ENCODE measurements around the gene KRTAP10-4.
"Not testable (repeated sequence)": the region's sequence is repeated elsewhere in the genome, so short reads cannot be mapped to it uniquely, and the experiment has no call there.

Gene KRTAP10-4, protein sequence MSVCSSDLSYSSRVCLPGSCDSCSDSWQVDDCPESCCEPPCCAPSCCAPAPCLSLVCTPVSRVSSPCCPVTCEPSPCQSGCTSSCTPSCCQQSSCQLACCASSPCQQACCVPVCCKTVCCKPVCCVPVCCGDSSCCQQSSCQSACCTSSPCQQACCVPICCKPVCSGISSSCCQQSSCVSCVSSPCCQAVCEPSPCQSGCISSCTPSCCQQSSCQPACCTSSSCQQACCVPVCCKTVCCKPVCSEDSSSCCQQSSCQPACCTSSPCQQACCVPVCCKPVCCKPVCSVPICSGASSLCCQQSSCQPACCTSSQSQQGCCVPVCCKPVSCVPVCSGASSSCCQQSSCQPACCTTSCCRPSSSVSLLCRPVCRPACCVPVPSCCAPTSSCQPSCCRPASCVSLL

DNA sequence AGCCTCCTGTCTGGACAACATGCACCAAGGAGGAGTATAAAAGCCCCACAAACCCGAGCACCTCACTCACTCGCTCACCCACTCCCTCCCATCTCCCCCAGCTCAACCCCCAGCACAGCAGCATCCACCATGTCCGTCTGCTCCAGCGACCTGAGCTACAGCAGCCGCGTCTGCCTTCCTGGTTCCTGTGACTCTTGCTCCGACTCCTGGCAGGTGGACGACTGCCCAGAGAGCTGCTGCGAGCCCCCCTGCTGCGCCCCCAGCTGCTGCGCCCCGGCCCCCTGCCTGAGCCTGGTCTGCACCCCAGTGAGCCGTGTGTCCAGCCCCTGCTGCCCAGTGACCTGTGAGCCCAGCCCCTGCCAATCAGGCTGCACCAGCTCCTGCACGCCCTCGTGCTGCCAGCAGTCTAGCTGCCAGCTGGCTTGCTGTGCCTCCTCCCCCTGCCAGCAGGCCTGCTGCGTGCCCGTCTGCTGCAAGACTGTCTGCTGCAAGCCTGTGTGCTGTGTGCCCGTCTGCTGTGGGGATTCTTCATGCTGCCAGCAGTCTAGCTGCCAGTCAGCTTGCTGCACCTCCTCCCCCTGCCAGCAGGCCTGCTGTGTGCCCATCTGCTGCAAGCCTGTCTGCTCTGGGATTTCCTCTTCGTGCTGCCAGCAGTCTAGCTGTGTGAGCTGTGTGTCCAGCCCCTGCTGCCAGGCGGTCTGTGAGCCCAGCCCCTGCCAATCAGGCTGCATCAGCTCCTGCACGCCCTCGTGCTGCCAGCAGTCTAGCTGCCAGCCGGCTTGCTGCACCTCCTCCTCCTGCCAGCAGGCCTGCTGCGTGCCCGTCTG lies at the start of gene KRTAP10-4:
TSS of gene KRTAP10-4 (plus strand) at position 100 of the 827 bp plus-strand sequence. CDS start at position 130, 30 bp downstream.
- not testable (repeated sequence) for H3K9ac ChIP-seq (ENCODE audit: low read length); H3K36me3 ChIP-seq (ENCODE audit: control insufficient read depth, low read depth, low read length); H3K27me3 ChIP-seq (ENCODE audit: control insufficient read depth, insufficient read depth, low read length); H3K4me1 ChIP-seq (ENCODE audit: control insufficient read depth, low read depth, low read length); H3K9me3 ChIP-seq (ENCODE audit: control insufficient read depth, low read depth, low read length); H3K27ac ChIP-seq (ENCODE audit: low read length); H3K4me3 ChIP-seq (ENCODE audit: low read length)

DNA sequence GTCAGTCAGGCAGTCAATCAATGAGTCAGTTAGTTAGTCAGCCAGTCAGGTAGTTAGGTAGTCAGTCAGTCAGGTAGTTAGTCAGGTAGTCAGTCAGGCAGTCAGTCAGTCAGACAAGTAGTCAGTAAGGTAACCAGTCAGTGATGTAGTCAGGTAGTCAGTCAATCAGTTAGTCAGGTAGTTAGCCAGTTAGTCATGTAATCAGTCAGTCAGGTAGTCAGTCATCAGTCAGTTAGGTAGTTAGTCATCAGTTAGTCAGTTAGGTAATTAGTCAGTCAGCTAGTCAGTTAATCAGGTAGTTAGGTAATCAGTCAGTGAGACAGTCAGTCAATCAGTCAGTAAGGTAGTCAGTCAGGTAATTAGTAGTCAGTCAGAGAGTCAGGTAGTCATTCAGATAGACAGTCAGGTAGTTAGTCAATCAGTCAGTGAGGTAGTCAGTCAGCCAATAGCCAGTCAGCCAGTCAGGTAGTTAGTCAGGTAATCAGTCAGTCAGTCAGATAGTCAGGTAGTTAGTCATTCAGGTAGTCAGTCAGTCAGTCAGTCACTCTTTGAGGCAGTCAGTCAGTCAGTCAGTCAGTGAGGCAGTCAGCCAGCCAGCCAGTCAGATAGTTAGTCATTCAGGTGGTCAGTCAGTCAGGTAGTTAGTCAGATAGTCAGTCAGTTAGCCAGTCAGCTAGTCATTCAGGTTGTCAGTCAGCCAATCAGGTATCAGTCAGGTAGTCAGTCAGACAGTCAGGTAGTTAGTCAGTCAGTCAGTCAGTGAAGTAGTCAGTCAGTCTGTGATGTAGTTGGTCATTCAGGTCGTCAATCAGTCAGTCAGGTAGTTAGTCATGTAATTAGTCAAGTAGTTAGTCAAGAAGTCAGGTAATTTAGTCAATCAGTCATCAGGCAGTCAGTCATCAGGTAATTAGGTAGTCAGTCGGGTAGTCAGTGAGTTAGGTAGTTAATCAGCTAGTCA lies 48.8 kb upstream of the KRTAP10-4 start:
- H3K27ac ChIP-seq (ENCODE audit: low read length) = no peak overlapping the region
- no peaks in the 10 kb centered on the region for H3K9me3 ChIP-seq (ENCODE audit: control insufficient read depth, low read depth, low read length)
- H3K27me3 ChIP-seq (ENCODE audit: control insufficient read depth, insufficient read depth, low read length) = no peaks in the 10 kb centered on the region

DNA sequence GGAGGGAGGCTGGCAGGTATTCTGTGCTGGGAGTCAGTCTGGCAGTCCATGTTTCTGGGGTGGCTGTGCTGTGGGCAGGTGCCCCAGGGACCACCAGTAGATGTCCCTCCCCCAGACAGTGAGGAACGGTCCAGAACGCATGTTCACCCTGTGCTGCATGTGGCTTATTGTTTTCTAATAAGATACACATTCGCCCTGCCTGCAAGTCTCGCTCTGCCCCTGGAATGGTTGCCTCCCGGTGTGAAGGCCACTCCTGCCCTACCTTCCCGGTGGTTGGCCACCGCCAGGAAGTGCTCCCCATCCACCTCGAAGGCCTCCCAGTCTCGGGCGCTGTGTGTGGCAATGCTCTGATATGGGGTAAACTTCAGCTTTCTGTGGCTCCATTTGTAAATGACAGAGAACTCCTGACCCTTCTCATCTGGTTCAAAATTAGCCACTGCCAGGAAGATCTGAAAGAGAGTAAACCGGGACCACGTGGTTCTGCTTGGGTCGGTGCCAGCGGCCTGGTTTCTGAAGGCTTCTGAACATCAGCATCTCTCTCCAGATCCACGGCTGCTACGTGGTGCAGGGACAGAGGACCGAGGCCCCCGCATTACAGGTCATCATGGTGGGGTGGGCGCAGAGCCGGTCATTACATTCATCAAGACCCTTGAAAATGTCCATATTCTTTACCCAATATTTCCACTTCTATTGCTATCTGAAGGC lies 48.0 kb upstream of the KRTAP10-4 start:
- no peak overlapping the region for H3K4me3 ChIP-seq (ENCODE audit: low read length)
- H3K36me3 ChIP-seq (ENCODE audit: control insufficient read depth, low read depth, low read length) = no peaks in the 10 kb centered on the region
- H3K4me1 ChIP-seq (ENCODE audit: control insufficient read depth, low read depth, low read length) = no peaks in the 10 kb centered on the region
- H3K27me3 ChIP-seq (ENCODE audit: control insufficient read depth, insufficient read depth, low read length) = no peaks in the 10 kb centered on the region
- H3K27ac ChIP-seq (ENCODE audit: low read length) = no peak overlapping the region
- no peaks in the 10 kb centered on the region for H3K9me3 ChIP-seq (ENCODE audit: control insufficient read depth, low read depth, low read length)
- H3K9ac ChIP-seq (ENCODE audit: low read length) = no peak overlapping the region

More for the DNA sequence above, 48.8 kb upstream of the KRTAP10-4 start:
- Histone ChIP-seq H3K4me3 (ENCODE audit: low read length) (no peak overlapping the region), H3K36me3 (ENCODE audit: control insufficient read depth, low read depth, low read length) (no peaks in the 10 kb centered on the region), H3K4me1 (ENCODE audit: control insufficient read depth, low read depth, low read length) (no peaks in the 10 kb centered on the region), H3K9ac (ENCODE audit: low read length) (no peak overlapping the region)

DNA sequence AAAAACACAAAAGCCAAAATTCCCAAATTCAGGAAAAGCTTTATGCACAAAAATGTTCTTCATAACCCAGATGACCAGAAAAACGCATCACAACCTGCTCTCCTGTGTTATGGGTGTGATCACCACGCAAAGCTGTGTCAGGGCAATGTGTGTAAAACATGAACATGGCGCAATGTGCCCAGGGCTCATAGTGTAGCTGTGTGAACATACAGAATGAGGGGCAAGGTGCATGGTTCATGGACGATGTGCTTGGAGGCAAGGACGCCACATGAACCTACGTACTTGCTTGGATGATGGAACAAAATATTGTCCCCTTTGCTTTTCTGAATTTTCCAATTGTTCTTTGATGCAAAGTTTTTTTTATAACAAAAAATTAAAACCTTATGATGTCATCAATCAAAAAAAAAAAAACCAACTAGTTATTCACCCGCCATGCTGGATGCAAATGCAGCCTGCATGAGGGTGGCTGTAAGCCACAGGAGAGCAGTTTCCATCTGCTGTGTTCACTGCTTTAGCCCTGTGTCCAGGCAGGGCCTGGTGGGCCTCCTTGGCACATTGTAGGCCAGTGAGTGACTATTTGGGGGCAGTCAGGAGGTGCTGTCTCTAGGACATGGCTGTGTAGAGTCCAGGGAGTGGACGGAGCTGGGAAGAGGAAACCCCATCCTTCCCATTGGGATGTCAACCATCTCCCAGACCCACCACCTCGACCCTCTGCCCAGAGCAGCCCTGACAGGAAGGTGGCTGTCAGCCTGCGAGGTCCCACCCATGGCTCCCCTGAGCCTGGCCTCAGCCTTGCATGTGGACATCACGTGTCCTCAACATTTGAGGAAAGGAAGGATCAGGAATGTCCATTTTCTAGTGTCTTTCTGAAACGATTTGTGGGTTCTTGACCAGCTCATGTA lies 47.2 kb upstream of the KRTAP10-4 start:
- Histone ChIP-seq H3K27me3 (ENCODE audit: control insufficient read depth, insufficient read depth, low read length) (no peaks in the 10 kb centered on the region), H3K27ac (ENCODE audit: low read length) (no peak overlapping the region), H3K4me3 (ENCODE audit: low read length) (no peak overlapping the region), H3K4me1 (ENCODE audit: control insufficient read depth, low read depth, low read length) (no peaks in the 10 kb centered on the region), H3K36me3 (ENCODE audit: control insufficient read depth, low read depth, low read length) (no peaks in the 10 kb centered on the region), H3K9me3 (ENCODE audit: control insufficient read depth, low read depth, low read length) (no peaks in the 10 kb centered on the region), H3K9ac (ENCODE audit: low read length) (no peak overlapping the region)

DNA sequence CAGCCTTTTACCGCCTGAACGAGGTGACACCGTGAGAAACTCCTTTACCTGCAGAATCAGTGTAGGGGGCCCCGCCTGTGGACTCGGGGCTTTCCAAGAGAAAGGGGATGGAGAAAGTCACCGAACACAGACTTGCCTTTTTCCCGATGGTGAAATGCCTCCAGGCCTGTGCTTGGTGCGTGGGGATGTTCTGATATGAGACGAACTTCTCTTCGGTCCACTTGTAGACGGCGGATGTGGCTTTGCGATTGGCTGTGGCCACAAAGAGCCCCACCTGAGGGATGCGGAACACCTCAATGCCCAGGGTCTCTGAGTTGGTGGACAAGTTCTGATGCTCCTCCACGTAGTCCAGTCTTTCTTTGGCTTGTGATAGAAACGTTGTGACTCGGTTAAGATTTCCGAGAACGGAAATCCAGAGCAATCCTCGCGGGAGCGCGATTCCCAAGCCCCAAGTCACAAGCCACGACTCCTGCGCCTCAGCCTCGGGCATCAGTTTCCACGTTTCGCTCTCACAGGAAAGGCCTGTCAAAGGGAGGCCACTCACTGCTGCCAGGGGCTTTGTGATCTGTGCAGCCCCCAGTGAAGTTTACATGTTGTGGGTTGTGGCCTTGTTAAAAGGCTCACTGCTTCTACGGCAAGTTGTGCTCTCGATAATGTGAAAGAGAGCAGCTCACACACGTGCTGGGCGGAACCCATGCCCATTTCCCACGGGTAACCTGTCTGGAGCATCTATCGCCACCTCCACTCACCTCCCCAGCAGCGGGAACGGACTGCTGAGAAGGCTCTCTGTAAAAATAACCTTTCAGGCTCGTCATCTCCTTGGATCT lies 46.2 kb upstream of the KRTAP10-4 start:
- H3K27me3 ChIP-seq (ENCODE audit: control insufficient read depth, insufficient read depth, low read length) = no peaks in the 10 kb centered on the region
- no peaks in the 10 kb centered on the region for H3K4me1 ChIP-seq (ENCODE audit: control insufficient read depth, low read depth, low read length)
- no peak overlapping the region for H3K9ac ChIP-seq (ENCODE audit: low read length)
- no peak overlapping the region for H3K27ac ChIP-seq (ENCODE audit: low read length)
- no peaks in the 10 kb centered on the region for H3K36me3 ChIP-seq (ENCODE audit: control insufficient read depth, low read depth, low read length)
- H3K9me3 ChIP-seq (ENCODE audit: control insufficient read depth, low read depth, low read length) = no peaks in the 10 kb centered on the region
- no peak overlapping the region for H3K4me3 ChIP-seq (ENCODE audit: low read length)

DNA sequence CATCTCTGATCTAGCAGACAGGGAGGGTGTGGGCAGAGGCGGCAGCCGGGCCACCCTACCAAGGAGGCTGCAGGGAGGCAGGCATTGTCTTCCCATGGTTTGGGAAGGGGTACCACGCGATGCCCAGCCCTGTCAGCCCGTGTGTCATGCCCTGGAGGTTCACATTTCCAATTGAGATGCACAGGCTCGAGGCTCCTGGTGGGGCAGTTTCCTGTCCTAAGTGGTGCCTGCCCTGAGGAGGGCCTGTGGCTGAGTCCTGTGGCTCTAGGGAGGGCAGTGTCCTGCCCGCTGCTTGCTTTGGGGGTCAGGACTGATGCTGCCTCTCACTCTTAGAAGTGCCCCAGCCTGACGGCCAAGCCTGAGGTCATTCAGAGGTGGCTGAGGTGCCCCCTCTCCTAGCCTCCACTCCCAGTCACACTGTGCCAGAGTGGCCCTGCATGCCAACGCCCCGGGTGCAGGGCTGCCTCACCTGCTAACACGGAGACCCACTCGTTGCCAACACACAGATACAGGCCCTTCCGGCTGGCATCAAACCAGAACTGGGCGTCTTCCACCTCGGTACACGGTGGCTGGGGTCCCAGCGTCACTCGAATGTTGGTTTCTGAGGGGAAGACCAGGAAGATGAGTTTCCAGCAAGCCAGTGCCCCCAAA lies 45.4 kb upstream of the KRTAP10-4 start:
- H3K27me3 ChIP-seq (ENCODE audit: control insufficient read depth, insufficient read depth, low read length) = no peaks in the 10 kb centered on the region
- H3K4me1 ChIP-seq (ENCODE audit: control insufficient read depth, low read depth, low read length) = no peaks in the 10 kb centered on the region
- H3K9me3 ChIP-seq (ENCODE audit: control insufficient read depth, low read depth, low read length) = no peaks in the 10 kb centered on the region
- H3K4me3 ChIP-seq (ENCODE audit: low read length) = no peak overlapping the region
- no peak overlapping the region for H3K9ac ChIP-seq (ENCODE audit: low read length)
- no peak overlapping the region for H3K27ac ChIP-seq (ENCODE audit: low read length)
- no peaks in the 10 kb centered on the region for H3K36me3 ChIP-seq (ENCODE audit: control insufficient read depth, low read depth, low read length)

DNA sequence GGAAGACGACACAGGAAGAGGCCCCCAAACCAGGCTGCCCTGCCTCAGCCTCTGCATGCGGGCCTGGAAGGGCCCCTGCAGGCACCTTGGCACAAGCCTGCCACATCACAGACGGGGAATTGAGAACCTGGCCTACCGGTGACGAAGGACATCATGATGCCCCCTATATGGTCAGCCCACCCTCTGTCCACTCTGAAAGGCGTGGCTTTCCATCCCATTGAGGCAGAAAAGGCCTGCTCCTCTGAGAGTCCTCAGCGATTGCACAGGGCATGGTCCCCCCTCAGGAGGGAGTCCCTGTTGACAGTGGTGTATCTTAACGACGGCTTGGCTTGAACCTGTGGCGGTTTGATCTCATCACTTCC lies 44.9 kb upstream of the KRTAP10-4 start:
- Histone ChIP-seq H3K27ac (ENCODE audit: low read length) (no peak overlapping the region), H3K9ac (ENCODE audit: low read length) (no peak overlapping the region), H3K36me3 (ENCODE audit: control insufficient read depth, low read depth, low read length) (no peaks in the 10 kb centered on the region), H3K27me3 (ENCODE audit: control insufficient read depth, insufficient read depth, low read length) (no peaks in the 10 kb centered on the region), H3K9me3 (ENCODE audit: control insufficient read depth, low read depth, low read length) (no peaks in the 10 kb centered on the region), H3K4me1 (ENCODE audit: control insufficient read depth, low read depth, low read length) (no peaks in the 10 kb centered on the region), H3K4me3 (ENCODE audit: low read length) (no peak overlapping the region)

DNA sequence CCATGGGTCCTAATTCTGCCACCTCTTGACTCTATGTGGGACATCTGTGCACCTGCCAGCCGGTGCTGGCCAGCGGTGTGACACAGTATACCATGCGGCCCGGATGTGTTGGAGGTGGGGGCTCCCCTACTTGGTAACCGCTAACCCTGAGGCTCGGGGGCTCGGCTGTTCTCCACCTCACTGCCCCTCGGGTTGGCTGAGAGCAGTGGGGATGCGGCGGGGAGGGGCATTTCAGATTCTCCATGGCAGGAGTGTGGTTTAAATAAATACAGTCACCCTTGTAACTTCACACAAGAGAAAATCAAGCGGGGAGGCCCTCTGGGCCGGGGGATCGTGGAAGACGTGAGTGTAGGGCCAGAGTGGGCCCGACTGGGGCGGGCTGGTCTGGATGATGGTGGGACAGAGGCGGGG lies 44.5 kb upstream of the KRTAP10-4 start:
- Histone ChIP-seq H3K4me3 (ENCODE audit: low read length) (no peak overlapping the region), H3K9ac (ENCODE audit: low read length) (no peak overlapping the region), H3K36me3 (ENCODE audit: control insufficient read depth, low read depth, low read length) (no peaks in the 10 kb centered on the region), H3K4me1 (ENCODE audit: control insufficient read depth, low read depth, low read length) (no peaks in the 10 kb centered on the region), H3K9me3 (ENCODE audit: control insufficient read depth, low read depth, low read length) (no peaks in the 10 kb centered on the region), H3K27ac (ENCODE audit: low read length) (no peak overlapping the region), H3K27me3 (ENCODE audit: control insufficient read depth, insufficient read depth, low read length) (no peaks in the 10 kb centered on the region)

DNA sequence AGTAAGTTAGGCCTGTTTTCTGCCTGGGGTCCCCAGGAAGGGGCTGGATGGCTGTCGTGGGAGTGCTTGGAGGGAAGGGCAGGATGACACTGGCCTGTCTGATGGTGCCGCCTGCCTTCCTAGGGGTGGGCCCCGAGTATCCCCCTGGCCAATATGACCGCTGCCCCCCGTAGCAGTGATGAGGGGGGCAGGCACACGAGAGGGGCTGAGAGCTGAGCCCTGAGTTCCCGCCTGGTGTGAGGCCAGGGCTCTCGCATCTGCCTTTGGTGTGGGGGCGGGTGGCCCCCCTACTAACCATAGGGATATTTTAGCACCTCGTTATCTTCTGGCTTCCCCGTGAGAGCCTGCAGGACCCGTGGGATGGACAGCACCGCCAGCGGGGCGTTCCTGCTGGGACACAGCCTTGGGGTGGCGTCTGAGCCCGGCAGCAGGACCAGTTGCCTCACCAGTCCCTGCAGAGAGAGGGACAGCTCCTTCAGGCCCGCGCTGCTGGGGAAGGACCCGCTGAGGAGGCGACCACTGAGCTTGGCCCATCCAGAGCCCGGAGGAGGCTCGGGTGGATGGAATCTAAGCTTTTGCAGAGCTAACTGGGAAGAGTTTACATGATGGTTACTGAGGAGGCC lies 43.9 kb upstream of the KRTAP10-4 start:
- Histone ChIP-seq H3K4me1 (ENCODE audit: control insufficient read depth, low read depth, low read length) (no peaks in the 10 kb centered on the region), H3K27ac (ENCODE audit: low read length) (no peak overlapping the region), H3K4me3 (ENCODE audit: low read length) (no peak overlapping the region), H3K9ac (ENCODE audit: low read length) (no peak overlapping the region), H3K36me3 (ENCODE audit: control insufficient read depth, low read depth, low read length) (no peaks in the 10 kb centered on the region), H3K9me3 (ENCODE audit: control insufficient read depth, low read depth, low read length) (no peaks in the 10 kb centered on the region), H3K27me3 (ENCODE audit: control insufficient read depth, insufficient read depth, low read length) (no peaks in the 10 kb centered on the region)

Data from iPS-18a (cell line).